Caco-2 (cell line): ENCODE measurements around the gene CRYGA. TPM values are rescaled to one million over a fixed set of nuclear protein-coding genes. Genes with fewer than 3 reads are reported as not detected.

Source experiments
- BruUV-seq: library from RNA; stranded (reverse); fragments of 400-500 nt; replicated peaks from 2 replicates; lab custom pipeline; 2021; lab: Mats Ljungman, UMichigan
- CTCF ChIA-PET: fragments of 300-600 bp; sonication (Branson Sonifier 250); formaldehyde crosslinking; loops from one replicate; lab custom pipeline; 2022; ENCODE audit warnings: antibody characterized with exemption; lab: Charles Lee
- POLR2A ChIA-PET: fragments of 300-600 bp; sonication (Branson Sonifier 250); formaldehyde crosslinking; loops from one replicate; lab custom pipeline; 2022; ENCODE audit warnings: antibody characterized with exemption; lab: Charles Lee
- DNase-seq, 2 experiments: peaks; one replicate each; pipeline versions ENCODE4 v3.0.0 to v3.0.0-alpha.2; 2020 to 2022
- H3K27me3 ChIP-seq: replicated peaks from 2 replicates; pipeline ENCODE4 v1.6.0; 2011; ENCODE audit warnings: low read length; ENCODE audit not compliant: control insufficient read depth, insufficient read depth
- H3K36me3 ChIP-seq: 2 replicates; pipeline ENCODE4 v1.5.1; 2011; ENCODE audit warnings: low read length; ENCODE audit not compliant: control insufficient read depth, insufficient read depth
- H3K4me1 ChIP-seq: fragments of 250-450 bp; sonication (Bioruptor Pico); 2 replicates; pipeline ENCODE4 v1.5.1; 2020; ENCODE audit warnings: mild to moderate bottlenecking
- H3K4me3 ChIP-seq: 2 replicates; pipeline ENCODE4 v1.5.1; 2011; ENCODE audit warnings: low read depth, mild to moderate bottlenecking, control low read depth, low read length
- H3K9me3 ChIP-seq: fragments of 250-450 bp; sonication (Bioruptor Pico); 2 replicates; pipeline ENCODE4 v1.5.1; 2020; ENCODE audit warnings: mild to moderate bottlenecking, moderate library complexity
- H3K27ac Mint-ChIP-seq: one replicate; pipeline ENCODE4 v1.8.0; 2022; ENCODE audit warnings: mixed read lengths; ENCODE audit not compliant: unreplicated experiment
- H3K27me3 Mint-ChIP-seq: one replicate; pipeline ENCODE4 v1.8.0; 2022; ENCODE audit warnings: mixed read lengths; ENCODE audit not compliant: insufficient read depth, unreplicated experiment
- H3K36me3 Mint-ChIP-seq: one replicate; pipeline ENCODE4 v1.8.0; 2022; ENCODE audit warnings: mild to moderate bottlenecking, mixed read lengths; ENCODE audit not compliant: insufficient read depth, unreplicated experiment
- H3K4me1 Mint-ChIP-seq: one replicate; pipeline ENCODE4 v1.8.0; 2022; ENCODE audit warnings: low read depth, mixed read lengths; ENCODE audit not compliant: unreplicated experiment
- H3K4me3 Mint-ChIP-seq: one replicate; pipeline ENCODE4 v1.8.0; 2022; ENCODE audit warnings: mild to moderate bottlenecking, moderate library complexity, mixed read lengths; ENCODE audit not compliant: unreplicated experiment
- H3K9me3 Mint-ChIP-seq: one replicate; pipeline ENCODE4 v1.8.0; 2022; ENCODE audit warnings: mixed read lengths; ENCODE audit not compliant: unreplicated experiment
- intact Hi-C: fragments of 100-400 bp; cut with micrococcal nuclease; formaldehyde crosslinking; loops from one replicate; pipeline ENCODE4 v1.10.0; 2022; ENCODE audit not compliant: unreplicated experiment
- total RNA-seq: library from RNA; stranded (reverse); gene quantifications from 2 replicates; pipeline ENCODE4 v1.2.3, GENCODE V29; 2022
- TF ChIP-seq, protein P1 (sequence below), 2 experiments: fragments of 200-600 bp in 1 of 2; IDR thresholded peaks; 1 replicate in 1 of 2; 2 replicates in 1 of 2; pipeline versions ENCODE4 v1.5.1 to v1.8.0; 2011 to 2022; ENCODE audit warnings: antibody characterized with exemption in 1 of 2, control low read depth in 1 of 2, inconsistent platforms in 1 of 2, low read depth in 1 of 2, low read length in 1 of 2, mild to moderate bottlenecking in 1 of 2, moderate library complexity in 1 of 2; ENCODE audit not compliant: insufficient read depth in 1 of 2, severe bottlenecking in 1 of 2, unreplicated experiment in 1 of 2

The CRYGA gene
- total RNA-seq, 1 experiment from 2014 or later = not detected

DNA sequence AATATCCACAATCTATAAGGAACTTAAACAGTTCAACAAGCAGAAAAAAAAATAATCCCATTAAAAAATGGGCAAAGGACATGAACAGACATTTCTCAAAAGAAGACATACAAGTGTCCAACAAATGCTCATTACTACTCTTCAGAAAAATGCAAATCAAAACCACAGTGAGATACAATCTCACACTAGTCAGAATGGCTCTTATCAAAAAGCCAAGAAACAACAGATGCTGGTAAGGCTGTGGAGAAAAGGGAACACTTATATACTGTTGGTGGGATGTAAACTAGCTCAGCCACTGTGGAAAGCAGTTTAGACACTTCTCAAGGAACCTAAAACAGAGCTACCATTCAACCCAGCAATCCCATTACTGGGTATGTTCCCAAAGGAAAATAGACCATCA is 10.2 kb downstream of the CRYGA start:
- no peak overlapping the region for H3K27ac Mint-ChIP-seq
- no peaks in the 10 kb centered on the region for H3K4me1 Mint-ChIP-seq
- H3K4me1 ChIP-seq = no peaks in the 10 kb centered on the region
- intact Hi-C loops = no loop called here
- ChIA-PET CTCF (no interaction called here), POLR2A (no interaction called here)
- H3K9me3 Mint-ChIP-seq = peaks cover 10% of the 10 kb centered on the region
- no peaks in the 10 kb centered on the region for H3K27me3 ChIP-seq
- DNase-seq = no peak
- no peak overlapping the region for H3K4me3 ChIP-seq
- TF ChIP-seq, protein P1, sequence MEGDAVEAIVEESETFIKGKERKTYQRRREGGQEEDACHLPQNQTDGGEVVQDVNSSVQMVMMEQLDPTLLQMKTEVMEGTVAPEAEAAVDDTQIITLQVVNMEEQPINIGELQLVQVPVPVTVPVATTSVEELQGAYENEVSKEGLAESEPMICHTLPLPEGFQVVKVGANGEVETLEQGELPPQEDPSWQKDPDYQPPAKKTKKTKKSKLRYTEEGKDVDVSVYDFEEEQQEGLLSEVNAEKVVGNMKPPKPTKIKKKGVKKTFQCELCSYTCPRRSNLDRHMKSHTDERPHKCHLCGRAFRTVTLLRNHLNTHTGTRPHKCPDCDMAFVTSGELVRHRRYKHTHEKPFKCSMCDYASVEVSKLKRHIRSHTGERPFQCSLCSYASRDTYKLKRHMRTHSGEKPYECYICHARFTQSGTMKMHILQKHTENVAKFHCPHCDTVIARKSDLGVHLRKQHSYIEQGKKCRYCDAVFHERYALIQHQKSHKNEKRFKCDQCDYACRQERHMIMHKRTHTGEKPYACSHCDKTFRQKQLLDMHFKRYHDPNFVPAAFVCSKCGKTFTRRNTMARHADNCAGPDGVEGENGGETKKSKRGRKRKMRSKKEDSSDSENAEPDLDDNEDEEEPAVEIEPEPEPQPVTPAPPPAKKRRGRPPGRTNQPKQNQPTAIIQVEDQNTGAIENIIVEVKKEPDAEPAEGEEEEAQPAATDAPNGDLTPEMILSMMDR (IDR thresholded peaks at IDR 0.05; ENCODE audit: insufficient read depth in 1 of 2, low read depth in 1 of 2, low read length in 1 of 2, severe bottlenecking in 1 of 2, unreplicated experiment in 1 of 2) = no peak
- no TSS peak for BruUV-seq
- H3K9me3 ChIP-seq = no peaks in the 10 kb centered on the region
- H3K27me3 Mint-ChIP-seq = no peaks in the 10 kb centered on the region
- no peaks in the 10 kb centered on the region for H3K36me3 ChIP-seq
- H3K4me3 Mint-ChIP-seq = no peak overlapping the region
- H3K36me3 Mint-ChIP-seq = no peaks in the 10 kb centered on the region

- BruUV-seq = no TSS peak
- intact Hi-C loops = no loop called here
Measured at GRCh38 chr2:208150956-208151355, 12.4 kb downstream of the CRYGA start.

DNA sequence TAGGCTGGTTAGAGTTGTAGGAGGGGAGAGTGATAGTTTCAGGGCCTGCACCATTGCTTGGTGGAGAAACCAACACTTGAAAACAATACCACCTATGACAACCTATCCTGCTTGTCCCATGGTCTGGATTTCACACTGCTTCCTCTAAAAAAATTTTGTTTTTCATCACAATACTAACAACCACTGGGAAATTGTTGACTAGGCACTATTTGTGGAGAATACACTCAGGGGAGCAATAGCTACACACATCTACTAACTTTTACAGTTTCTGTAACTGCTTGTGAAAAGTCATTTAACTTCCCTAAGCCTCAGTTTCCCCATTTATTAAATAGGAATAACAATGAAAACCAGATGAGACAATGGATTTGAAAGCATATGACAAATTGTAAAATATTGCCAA is 13.3 kb downstream of the CRYGA start:
- peaks cover 7% of the 10 kb centered on the region for H3K4me1 Mint-ChIP-seq
- no peaks in the 10 kb centered on the region for H3K36me3 ChIP-seq
- H3K27me3 Mint-ChIP-seq = no peaks in the 10 kb centered on the region
- no peaks in the 10 kb centered on the region for H3K36me3 Mint-ChIP-seq
- no peaks in the 10 kb centered on the region for H3K27me3 ChIP-seq
- ChIA-PET CTCF (interaction anchor here (0.6 to 1.2 kb wide), 2 partner anchors 48 to 730 kb away, joined by 3 to 4 read pairs; no protein-coding TSS in a partner anchor), POLR2A (no interaction called here)
- no TSS peak for BruUV-seq
- H3K27ac Mint-ChIP-seq = no peak overlapping the region
- intact Hi-C loops = no loop called here
- H3K4me3 ChIP-seq = no peak overlapping the region
- H3K4me3 Mint-ChIP-seq = no peak overlapping the region
- H3K9me3 ChIP-seq = no peaks in the 10 kb centered on the region
- TF ChIP-seq, protein P1 (IDR thresholded peaks at IDR 0.05; ENCODE audit: insufficient read depth in 1 of 2, low read depth in 1 of 2, low read length in 1 of 2, severe bottlenecking in 1 of 2, unreplicated experiment in 1 of 2) = no peak
- peaks cover 10% of the 10 kb centered on the region for H3K9me3 Mint-ChIP-seq
- no peaks in the 10 kb centered on the region for H3K4me1 ChIP-seq
- DNase-seq = no peak

More at GRCh38 chr2:208150956-208151355, 12.4 kb downstream of the CRYGA start:
- Histone ChIP-seq H3K4me3 (no peak overlapping the region), H3K27me3 (no peaks in the 10 kb centered on the region), H3K4me1 (no peaks in the 10 kb centered on the region), H3K36me3 (no peaks in the 10 kb centered on the region), H3K9me3 (no peaks in the 10 kb centered on the region)
- H3K36me3 Mint-ChIP-seq = no peaks in the 10 kb centered on the region
- H3K27me3 Mint-ChIP-seq = no peaks in the 10 kb centered on the region
- no peak overlapping the region for H3K27ac Mint-ChIP-seq
- peaks cover 7% of the 10 kb centered on the region for H3K4me1 Mint-ChIP-seq
- ChIA-PET CTCF (no interaction called here), POLR2A (no interaction called here)
- no peak for DNase-seq
- TF ChIP-seq, protein P1 (IDR thresholded peaks at IDR 0.05; ENCODE audit: insufficient read depth in 1 of 2, low read depth in 1 of 2, low read length in 1 of 2, severe bottlenecking in 1 of 2, unreplicated experiment in 1 of 2) = no peak
- H3K4me3 Mint-ChIP-seq = no peak overlapping the region
- peaks cover 10% of the 10 kb centered on the region for H3K9me3 Mint-ChIP-seq
